Stimulated activated CD4-positive, alpha-beta T cell treated with anti-CD3 and anti-CD28 coated beads, Interleukin-1b, Interleukin-23, amount 100 ng/mL, for 4 hours (primary cell): ENCODE measurements around the gene KIAA0232.
A peak's percentile ranks its signal among the peaks of the same experiment; 100 is the strongest.

Experiments
- DNase-seq, 2 donors: peaks; one replicate each; pipeline ENCODE4 v3.0.0-alpha.2; 2020; ENCODE audit warnings: low read depth in 2 of 2

KIAA0232 gene

GRCh38 chr4:6849691-6850090, 67.2 kb downstream of the KIAA0232 start:
- DNase-seq, result no peak

- DNase-seq, result no peak
These were observed 68.9 kb downstream of the KIAA0232 start for GRCh38 chr4:6851431-6851830.

- DNase-seq, result no peak
These were observed 69.4 kb downstream of the KIAA0232 start for GRCh38 chr4:6851962-6852361.

GRCh38 chr4:6852582-6852981, 70.1 kb downstream of the KIAA0232 start:
- no peak for DNase-seq

GRCh38 chr4:6854098-6854744, 71.7 kb downstream of the KIAA0232 start:
- DNase-seq, result no peak

GRCh38 chr4:6855692-6856297, 73.3 kb downstream of the KIAA0232 start:
- DNase-seq, result peak in 1 of 2 donors; percentile 6

GRCh38 chr4:6856391-6856790, 73.9 kb downstream of the KIAA0232 start:
- no peak for DNase-seq

- no peak for DNase-seq
These were observed 74.7 kb downstream of the KIAA0232 start for GRCh38 chr4:6857009-6857882.

GRCh38 chr4:6858997-6859396, 76.5 kb downstream of the KIAA0232 start:
- DNase-seq, result no peak

- DNase-seq, result no peak
These were observed 77.0 kb downstream of the KIAA0232 start for GRCh38 chr4:6859543-6859942.

- no peak for DNase-seq
These were observed 85.9 kb downstream of the KIAA0232 start for GRCh38 chr4:6868386-6868785.

- DNase-seq, result no peak
These were observed 87.4 kb downstream of the KIAA0232 start for GRCh38 chr4:6869944-6870343.

- DNase-seq, result no peak
These were observed 90.8 kb downstream of the KIAA0232 start for GRCh38 chr4:6873291-6873690.

- peak; percentile 72 to 79 for DNase-seq
These were observed 91.4 kb downstream of the KIAA0232 start for GRCh38 chr4:6873792-6874461.

- no peak for DNase-seq
These were observed 92.5 kb downstream of the KIAA0232 start for GRCh38 chr4:6874981-6875380.

GRCh38 chr4:6875431-6875831, 92.9 kb downstream of the KIAA0232 start:
- no peak for DNase-seq

- no peak for DNase-seq
These were observed 93.9 kb downstream of the KIAA0232 start for GRCh38 chr4:6876440-6876839.

- no peak for DNase-seq
These were observed 94.5 kb downstream of the KIAA0232 start for GRCh38 chr4:6877067-6877466.

- no peak for DNase-seq
These were observed 96.0 kb downstream of the KIAA0232 start for GRCh38 chr4:6878451-6879059.

GRCh38 chr4:6880691-6881090, 98.2 kb downstream of the KIAA0232 start:
- DNase-seq, result no peak

GRCh38 chr4:6881908-6882307, 99.4 kb downstream of the KIAA0232 start:
- DNase-seq, result no peak
